K562 (cell line): ENCODE data around the gene SLC7A5. TPM values are rescaled to one million over a fixed set of nuclear protein-coding genes. Genes with fewer than 3 reads are reported as not detected.

Source experiments
- ATAC-seq: fragments of 200-7000 bp; cut with Tn5 transposase; 3 replicates; pipeline ENCODE4 v1.9.1; 2020; ENCODE audit warnings: moderate library complexity
- BruUV-seq: library from RNA; stranded (reverse); fragments of 400-500 nt; replicated peaks from 2 replicates; lab custom pipeline; 2021; lab: Mats Ljungman, UMichigan
- CTCF ChIA-PET: fragments of 300-600 bp; formaldehyde crosslinking; extraction: SDS; loops from one replicate; lab custom pipeline; 2021; ENCODE audit warnings: low intra/inter-chr PET ratio; lab: Yijun Ruan, JAX
- POLR2A ChIA-PET: fragments of 300-600, 350-650 bp; sonication (Branson Sonifier 250); formaldehyde crosslinking; extraction: SDS; loops from one replicate; lab custom pipeline; 2021; ENCODE audit warnings: antibody characterized with exemption, inconsistent platforms; lab: Yijun Ruan, JAX
- DNase-seq, 4 experiments: peaks; one replicate each; pipeline versions ENCODE4 v3.0.0 to v3.0.0-alpha.2; 2011 to 2018; ENCODE audit warnings: low spot score in 3 of 4, mixed read lengths in 3 of 4; ENCODE audit errors: extremely low read depth in 1 of 4
- FAIRE-seq: peaks from 2 replicates; lab custom pipeline; 2011; peaks lifted over from hg19 to GRCh38; lab: Jason Lieb, UNC
- H2AFZ ChIP-seq: 2 replicates; pipeline ENCODE4 v1.6.0; 2011; ENCODE audit warnings: low read depth, low read length, control low read depth, inconsistent platforms
- H3K27ac ChIP-seq: fragments of 200-600 bp; 3 replicates; pipeline ENCODE4 v1.8.0; 2011; ENCODE audit warnings: low read depth, mild to moderate bottlenecking, control low read depth, inconsistent platforms, low read length, moderate library complexity, mixed read lengths; ENCODE audit errors: extremely low read depth
- H3K27me3 ChIP-seq, 2 experiments: fragments of 300-600 bp in 1 of 2; 2 replicates in 1 of 2; 3 replicates in 1 of 2; pipeline versions ENCODE4 v1.6.0 to v1.8.0; 2011; ENCODE audit warnings: inconsistent platforms in 2 of 2, low read length in 2 of 2, mild to moderate bottlenecking in 1 of 2, mixed read lengths in 1 of 2, moderate library complexity in 1 of 2; ENCODE audit not compliant: control insufficient read depth in 2 of 2, insufficient read depth in 2 of 2
- H3K36me3 ChIP-seq: fragments of 300-600 bp; 3 replicates; pipeline ENCODE4 v1.8.0; 2011; ENCODE audit warnings: mild to moderate bottlenecking, low read length, inconsistent platforms; ENCODE audit not compliant: control insufficient read depth, insufficient read depth
- H3K4me1 ChIP-seq, 2 experiments: fragments of 200-600 bp in 1 of 2; replicated peaks in 1 of 2; 2 replicates in 1 of 2; 3 replicates in 1 of 2; pipeline versions ENCODE4 v1.5.1 to v1.8.0; 2011; ENCODE audit warnings: inconsistent platforms in 2 of 2, low read length in 2 of 2, mild to moderate bottlenecking in 1 of 2, mixed read lengths in 1 of 2, moderate library complexity in 1 of 2; ENCODE audit not compliant: control insufficient read depth in 2 of 2, insufficient read depth in 2 of 2
- H3K4me2 ChIP-seq: 2 replicates; pipeline ENCODE4 v1.6.1; 2011; ENCODE audit warnings: low read length, control low read depth, inconsistent platforms, mixed read lengths; ENCODE audit not compliant: insufficient read depth
- H3K4me3 ChIP-seq: fragments of 200-600 bp; sonication (generic), shearing (Covaris generic); 2 replicates; pipeline ENCODE4 v1.5.1; 2016; ENCODE audit warnings: control low read depth, inconsistent platforms
- H3K79me2 ChIP-seq: fragments of 200-600 bp; 3 replicates; pipeline ENCODE4 v1.8.0; 2011; ENCODE audit warnings: low read length, inconsistent platforms; ENCODE audit not compliant: control insufficient read depth, insufficient read depth
- H3K9ac ChIP-seq, 2 experiments: 2 replicates each; pipeline versions ENCODE4 v1.6.0 to v1.6.1; 2011; ENCODE audit warnings: low read depth in 2 of 2, low read length in 2 of 2, control low read depth in 1 of 2, inconsistent platforms in 1 of 2, mild to moderate bottlenecking in 1 of 2, mixed read lengths in 1 of 2; ENCODE audit not compliant: insufficient read depth in 1 of 2
- H3K9me1 ChIP-seq: one replicate; pipeline ENCODE4 v1.6.0; 2011; ENCODE audit warnings: inconsistent platforms, mild to moderate bottlenecking, low read length, moderate library complexity; ENCODE audit not compliant: control insufficient read depth, insufficient read depth
- H3K9me3 ChIP-seq: replicated peaks from 2 replicates; pipeline ENCODE4 v1.5.1; 2011; ENCODE audit warnings: low read depth, low read length, inconsistent platforms; ENCODE audit not compliant: control insufficient read depth, insufficient read depth
- H4K20me1 ChIP-seq: replicated peaks from 2 replicates; pipeline ENCODE4 v1.6.1; 2011; ENCODE audit warnings: low read length, inconsistent platforms, mixed read lengths; ENCODE audit not compliant: control insufficient read depth, insufficient read depth
- EGR1 ChIP-seq: fragments of 450-650 bp; conservative IDR thresholded peaks from 2 replicates; pipeline ENCODE4 v1.6.1; 2017; ENCODE audit warnings: mild to moderate bottlenecking
- ELF1 ChIP-seq: fragments of 200-800 bp; sonication (Bioruptor generic); IDR thresholded peaks from 2 replicates; pipeline ENCODE4 v1.6.1; 2016; ENCODE audit warnings: missing genetic modification characterization, missing compliant biosample characterization
- SAFB2 ChIP-seq: fragments of 200-400 bp; formaldehyde crosslinking; IDR thresholded peaks from 2 replicates; pipeline ENCODE4 v1.6.1; 2018; ENCODE audit warnings: borderline replicate concordance, low read length, low read depth, moderate library complexity; ENCODE audit not compliant: severe bottlenecking
- WGBS: fragments of 100-300 bp; shearing (Covaris generic); methylation state at CpG from one replicate; pipeline ENCODE4 v1.1.6; 2016; ENCODE audit warnings: low coverage, mixed read lengths; ENCODE audit not compliant: insufficient coverage; ENCODE audit errors: missing lambda C conversion rate; 5-methylcytosine and 5-hydroxymethylcytosine counted together
- in situ Hi-C: fragments of 300-500 bp; cut with MboI; formaldehyde crosslinking; loops from 4 replicates; pipeline ENCODE4 v1.15.0; 2018; ENCODE audit warnings: inconsistent platforms, mixed read lengths
- intact Hi-C: fragments of 100-400 bp; cut with micrococcal nuclease; formaldehyde crosslinking; loops from 2 replicates; pipeline ENCODE4 v1.14.2; 2022
- polyA plus RNA-seq, 8 experiments: library from polyadenylated mRNA; depleted of rRNA in 4 of 8; stranded (reverse) in 5 of 8; unstranded in 3 of 8; fragments of >200 nt; fragmentation: Nextera tagmentation in 2 of 8; fragmentation: Illumina TruSeq in 1 of 8; extraction: Ambion mirVana in 2 of 8; extraction: Trizol in 1 of 8; gene quantifications; 2 replicates each; pipeline versions ENCODE4 v1.2.1 to v1.2.3, GENCODE V29; 2011 to 2014; ENCODE audit warnings: inconsistent platforms in 1 of 8, missing spikeins in 1 of 8
- total RNA-seq, 7 experiments: library from RNA; depleted of rRNA in 6 of 7; stranded (reverse); fragments of >200 nt in 6 of 7; fragmentation: Illumina TruSeq in 2 of 7; extraction: Trizol in 2 of 7; gene quantifications; 2 replicates each; pipeline versions ENCODE4 v1.2.1 to v1.2.3, GENCODE V29; 2011 to 2021; ENCODE audit warnings: low replicate concordance in 1 of 7

Gene SLC7A5
- total and polyA plus RNA-seq, 9 of the 15 experiments (the other 6 are each of a cell fraction or from before 2014, with no cell fraction given): 1.9 to 220 (median 18.6) TPM

GRCh38 chr16:87824991-87825841 lies 44.1 kb downstream of the SLC7A5 start:
- H3K4me1 ChIP-seq: peaks cover 0 to 38% of the 10 kb centered on the region in 2 experiments; a peak in 2 of 5 replicates

More at GRCh38 chr16:87824991-87825841, 44.1 kb downstream of the SLC7A5 start:
- ChIA-PET CTCF (no interaction called here), POLR2A (interaction anchor here (0.7 to 2.9 kb wide), 12 partner anchors 9 to 520 kb away, joined by 3 to 10 read pairs (median 4); no protein-coding TSS in a partner anchor)
- H3K4me2 ChIP-seq: no peak overlapping the region
- ATAC-seq (no peak), DNase-seq (no peak), FAIRE-seq (no peak)
- H3K9ac ChIP-seq: no peak overlapping the region
- H3K36me3 ChIP-seq: peaks cover 7% of the 10 kb centered on the region; the same call in 1 of the 3 replicates
- H2AFZ ChIP-seq: no peak overlapping the region
- in situ Hi-C loops (no loop called here), intact Hi-C loops (no loop called here)
- peaks cover 4% of the 10 kb centered on the region for H3K9me1 ChIP-seq
- no TSS peak for BruUV-seq
- H4K20me1 ChIP-seq: peaks cover 18% of the 10 kb centered on the region
- H3K9me3 ChIP-seq: no peaks in the 10 kb centered on the region
- peaks cover 22 to 52% of the 10 kb centered on the region in 2 experiments; a peak in 4 of 5 replicates for H3K27me3 ChIP-seq
- 13% methylated on average over 25 of the region's 29 CpGs for WGBS
- no peak overlapping the region for H3K27ac ChIP-seq
- TF ChIP-seq ELF1 (tag): no peak
- TF ChIP-seq EGR1: 0 out of 2 replicates have a peak, but pooled peaks have one; percentile 12
- no peak for TF ChIP-seq SAFB2
- no peak overlapping the region for H3K4me3 ChIP-seq
- no peaks in the 10 kb centered on the region for H3K79me2 ChIP-seq
